Activated naive CD8-positive, alpha-beta T cell (primary cell): Measurements from ENCODE around the gene PSMB9.

ENCODE experiments used
- H3K27ac Mint-ChIP-seq: one replicate; pipeline ENCODE4 v1.8.0; 2021; ENCODE audit warnings: mixed read lengths
- H3K27me3 Mint-ChIP-seq: one replicate; pipeline ENCODE4 v1.8.0; 2021; ENCODE audit warnings: mixed read lengths
- H3K36me3 Mint-ChIP-seq: one replicate; pipeline ENCODE4 v1.8.0; 2021; ENCODE audit warnings: mixed read lengths
- H3K4me1 Mint-ChIP-seq: one replicate; pipeline ENCODE4 v1.8.0; 2021; ENCODE audit warnings: low read depth, mixed read lengths
- H3K4me3 Mint-ChIP-seq: one replicate; pipeline ENCODE4 v1.8.0; 2021; ENCODE audit warnings: mild to moderate bottlenecking, mixed read lengths
- H3K9me3 Mint-ChIP-seq: one replicate; pipeline ENCODE4 v1.8.0; 2021; ENCODE audit warnings: low read depth, mixed read lengths

The PSMB9 gene

DNA sequence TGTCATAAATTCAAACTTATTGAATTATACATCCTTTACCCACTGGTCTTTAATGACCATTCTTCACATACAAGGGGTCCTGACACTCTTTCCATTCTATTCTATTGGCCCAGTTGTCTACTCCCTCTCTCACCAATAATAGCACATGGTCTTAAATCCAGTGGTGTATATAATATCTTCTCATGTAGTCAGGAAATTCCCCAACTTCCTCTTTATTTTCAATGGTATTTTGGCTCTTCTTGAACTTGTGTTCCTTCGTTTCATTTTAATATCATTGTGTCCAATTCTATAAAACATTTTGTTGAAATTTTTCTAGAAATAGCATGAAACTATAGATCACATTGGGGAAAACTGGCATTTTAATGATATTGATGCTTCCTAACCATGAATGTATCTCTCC is 36.8 kb downstream of the PSMB9 start:
- Mint-ChIP-seq H3K36me3 (no peaks in the 10 kb centered on the region), H3K4me3 (no peak overlapping the region), H3K27me3 (no peaks in the 10 kb centered on the region), H3K4me1 (peaks cover 17% of the 10 kb centered on the region), H3K27ac (no peak overlapping the region), H3K9me3 (no peaks in the 10 kb centered on the region)

DNA sequence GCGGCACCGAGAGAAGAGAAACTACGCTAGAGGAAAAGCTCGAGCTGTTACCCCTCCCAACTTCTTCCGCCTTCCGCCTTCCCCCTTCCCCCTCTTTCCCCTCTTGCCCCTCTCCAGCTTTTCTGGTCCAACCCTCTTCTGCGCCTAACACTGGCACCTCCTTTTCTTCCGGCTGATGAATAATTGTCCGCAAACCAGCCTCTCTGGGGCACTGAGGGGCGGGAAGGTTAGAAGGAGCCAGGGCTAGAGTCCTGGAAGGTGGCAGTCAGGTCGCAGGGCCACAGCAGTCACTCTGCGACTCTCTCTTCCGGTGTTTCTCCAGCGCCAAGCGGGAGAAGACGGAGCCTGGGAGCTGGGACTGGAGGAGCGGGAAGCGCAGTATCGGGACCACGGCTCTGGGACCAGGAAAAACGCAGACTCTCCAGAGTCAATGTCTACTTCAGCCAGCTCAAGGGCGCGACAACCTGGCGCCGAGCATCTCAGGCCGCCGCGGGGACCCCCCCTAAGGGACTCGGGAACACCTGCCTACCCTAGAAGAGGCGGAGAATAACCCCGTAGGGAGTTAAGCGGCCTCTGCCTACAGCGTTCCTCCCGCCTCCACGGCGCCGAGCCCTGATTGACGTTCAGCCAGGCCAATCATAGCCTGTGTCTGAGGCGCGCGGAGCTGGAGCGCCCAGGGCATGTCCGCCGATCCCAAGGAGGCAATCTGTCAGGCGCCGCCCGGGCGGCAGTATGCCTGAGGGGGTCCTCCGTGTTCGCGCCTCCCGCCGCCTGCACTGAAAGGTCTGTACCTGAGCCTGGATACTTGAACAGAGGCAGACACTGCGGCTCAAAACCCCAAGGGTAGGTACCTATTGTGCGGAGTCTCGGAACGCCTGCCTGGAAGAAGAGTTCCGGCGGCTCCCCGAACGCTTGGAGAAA is 40.4 kb downstream of the PSMB9 start:
- Mint-ChIP-seq H3K4me1 (peaks cover 39% of the 10 kb centered on the region), H3K27me3 (no peaks in the 10 kb centered on the region), H3K4me3 (peak overlapping the region; percentile 93)

DNA sequence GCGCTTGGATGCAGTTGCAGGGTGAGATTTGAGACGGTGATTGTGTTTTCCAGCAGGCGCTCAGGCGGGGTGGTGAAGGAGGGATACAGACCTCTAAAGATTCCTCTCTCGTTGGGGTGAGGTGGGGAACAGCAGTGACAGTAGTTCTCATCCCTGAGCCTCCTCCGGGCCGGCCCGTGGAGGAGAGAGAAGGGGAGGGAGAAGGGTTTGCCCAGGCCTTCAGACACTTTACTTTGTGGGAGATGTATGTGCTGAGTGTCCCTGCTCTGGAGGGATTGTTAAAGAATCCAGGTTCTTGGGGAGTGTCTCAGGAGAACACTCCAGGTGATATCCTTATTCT is 41.0 kb downstream of the PSMB9 start:
- Mint-ChIP-seq H3K4me3 (peak overlapping the region; percentile 93), H3K4me1 (peaks cover 39% of the 10 kb centered on the region), H3K27ac (peak overlapping the region; percentile 87), H3K36me3 (no peaks in the 10 kb centered on the region), H3K9me3 (no peaks in the 10 kb centered on the region), H3K27me3 (no peaks in the 10 kb centered on the region)

More for the DNA sequence above, 40.4 kb downstream of the PSMB9 start:
- H3K27ac Mint-ChIP-seq = peak overlapping the region; percentile 87
- no peaks in the 10 kb centered on the region for H3K9me3 Mint-ChIP-seq
- H3K36me3 Mint-ChIP-seq = no peaks in the 10 kb centered on the region

- no peaks in the 10 kb centered on the region for H3K27me3 Mint-ChIP-seq
- no peak overlapping the region for H3K27ac Mint-ChIP-seq
Measured at GRCh38 chr6:32903952-32904351, 50.0 kb downstream of the PSMB9 start.

GRCh38 chr6:32905078-32905477 is 51.1 kb downstream of the PSMB9 start:
- Mint-ChIP-seq H3K27me3 (no peaks in the 10 kb centered on the region), H3K27ac (no peak overlapping the region), H3K4me3 (no peak overlapping the region), H3K36me3 (no peaks in the 10 kb centered on the region), H3K9me3 (no peaks in the 10 kb centered on the region), H3K4me1 (no peaks in the 10 kb centered on the region)

More at GRCh38 chr6:32903952-32904351, 50.0 kb downstream of the PSMB9 start:
- no peak overlapping the region for H3K4me3 Mint-ChIP-seq
- H3K36me3 Mint-ChIP-seq = no peaks in the 10 kb centered on the region
- no peaks in the 10 kb centered on the region for H3K4me1 Mint-ChIP-seq
- H3K9me3 Mint-ChIP-seq = no peaks in the 10 kb centered on the region

- peaks cover 5% of the 10 kb centered on the region for H3K27me3 Mint-ChIP-seq
- H3K4me3 Mint-ChIP-seq = no peak overlapping the region
- H3K4me1 Mint-ChIP-seq = no peaks in the 10 kb centered on the region
- H3K36me3 Mint-ChIP-seq = no peaks in the 10 kb centered on the region
- no peak overlapping the region for H3K27ac Mint-ChIP-seq
- H3K9me3 Mint-ChIP-seq = no peaks in the 10 kb centered on the region
Measured at GRCh38 chr6:32906539-32906938, 52.5 kb downstream of the PSMB9 start.

GRCh38 chr6:32908897-32909296 is 54.9 kb downstream of the PSMB9 start:
- no peaks in the 10 kb centered on the region for H3K4me1 Mint-ChIP-seq
- H3K4me3 Mint-ChIP-seq = no peak overlapping the region
- no peak overlapping the region for H3K27ac Mint-ChIP-seq
- H3K36me3 Mint-ChIP-seq = no peaks in the 10 kb centered on the region
- no peaks in the 10 kb centered on the region for H3K9me3 Mint-ChIP-seq
- peaks cover 15% of the 10 kb centered on the region for H3K27me3 Mint-ChIP-seq
